ENCODE measurements around the gene CFAP77. TPM values are rescaled to one million over a fixed set of nuclear protein-coding genes. Genes with fewer than 3 reads are reported as not detected.
"Not testable (repeated sequence)": the region's sequence is repeated elsewhere in the genome, so short reads cannot be mapped to it uniquely, and the experiment has no call there.

Gene CFAP77
- total and polyA plus RNA-seq, 7 experiments from 2014 or later, result not detected

GRCh38 chr9:132370592-132370991, 39.4 kb upstream of the CFAP77 start:
- POLR2A ChIA-PET, result no interaction called here
- no peak for DNase-seq
- H3K27ac ChIP-seq (ENCODE audit: low read depth, low read length), result no peak overlapping the region

GRCh38 chr9:132372177-132373095, 37.6 kb upstream of the CFAP77 start:
- CTCF ChIA-PET, result interaction anchor here (0.6 to 1.2 kb wide), 2 partner anchors 11 to 46 kb away, joined by 3 read pairs; no protein-coding TSS in a partner anchor
- peak; percentile 85 for ATAC-seq

More at GRCh38 chr9:132370592-132370991, 39.4 kb upstream of the CFAP77 start:
- Mint-ChIP-seq H3K27me3 (no peaks in the 10 kb centered on the region), H3K4me1 (peaks cover 12 to 21% (median 14%) of the 10 kb centered on the region in 7 donors), H3K36me3 (peaks cover 0 to 14% (median 9%) of the 10 kb centered on the region in 5 donors), H3K4me3 (no peak overlapping the region), H3K9me3 (no peaks in the 10 kb centered on the region), H3K27ac (no peak overlapping the region)
- Histone ChIP-seq H3K27me3 (ENCODE audit: control insufficient read depth in 2 of 2, insufficient read depth in 2 of 2, low read length in 2 of 2) (no peaks in the 10 kb centered on the region), H3K4me1 (ENCODE audit: control insufficient read depth in 2 of 2, insufficient read depth in 2 of 2, low read length in 2 of 2) (no peaks in the 10 kb centered on the region), H3K4me3 (ENCODE audit: low read length) (no peak overlapping the region), H3K36me3 (ENCODE audit: control insufficient read depth in 2 of 3, insufficient read depth in 3 of 3, low read length in 3 of 3) (peaks cover 0 to 8% (median 0%) of the 10 kb centered on the region in 3 experiments), H3K9me3 (ENCODE audit: control insufficient read depth in 2 of 3, low read length in 3 of 3) (no peaks in the 10 kb centered on the region)
- CTCF ChIA-PET, result no interaction called here
- ATAC-seq, result no peak
- intact Hi-C loops (cut with micrococcal nuclease), result no loop called here

GRCh38 chr9:132377769-132378168, 32.2 kb upstream of the CFAP77 start:
- H3K4me1 ChIP-seq (ENCODE audit: control insufficient read depth in 2 of 2, insufficient read depth in 2 of 2, low read length in 2 of 2); H3K27ac Mint-ChIP-seq; H3K9me3 ChIP-seq (ENCODE audit: control insufficient read depth in 2 of 3, low read length in 3 of 3); intact Hi-C loops (cut with micrococcal nuclease); H3K9me3 Mint-ChIP-seq; ATAC-seq; POLR2A ChIA-PET; H3K27me3 ChIP-seq (ENCODE audit: control insufficient read depth in 2 of 2, insufficient read depth in 2 of 2, low read length in 2 of 2); H3K4me3 Mint-ChIP-seq; DNase-seq; CTCF ChIA-PET; H3K27ac ChIP-seq (ENCODE audit: low read depth, low read length); H3K27me3 Mint-ChIP-seq; H3K4me3 ChIP-seq (ENCODE audit: low read length): not testable (repeated sequence)
- peaks cover 23 to 68% (median 25%) of the 10 kb centered on the region in 3 experiments for H3K36me3 ChIP-seq (ENCODE audit: control insufficient read depth in 2 of 3, insufficient read depth in 3 of 3, low read length in 3 of 3)
- peaks cover 0 to 29% (median 14%) of the 10 kb centered on the region in 5 donors for H3K36me3 Mint-ChIP-seq
- H3K4me1 Mint-ChIP-seq, result peaks cover 6 to 23% (median 15%) of the 10 kb centered on the region in 7 donors

More at GRCh38 chr9:132372177-132373095, 37.6 kb upstream of the CFAP77 start:
- Mint-ChIP-seq H3K4me3 (peak overlapping the region in 6 of 10 donors; percentile 7 to 64 (median 36)), H3K4me1 (peaks cover 12 to 21% (median 14%) of the 10 kb centered on the region in 7 donors), H3K36me3 (peaks cover 0 to 21% (median 15%) of the 10 kb centered on the region in 5 donors), H3K27ac (peak overlapping the region in 8 of 9 donors; percentile 58 to 88 (median 78)), H3K27me3 (no peaks in the 10 kb centered on the region), H3K9me3 (no peaks in the 10 kb centered on the region)
- Histone ChIP-seq H3K27ac (ENCODE audit: low read depth, low read length) (no peak overlapping the region), H3K4me3 (ENCODE audit: low read length) (no peak overlapping the region), H3K4me1 (ENCODE audit: control insufficient read depth in 2 of 2, insufficient read depth in 2 of 2, low read length in 2 of 2) (no peaks in the 10 kb centered on the region), H3K27me3 (ENCODE audit: control insufficient read depth in 2 of 2, insufficient read depth in 2 of 2, low read length in 2 of 2) (no peaks in the 10 kb centered on the region), H3K9me3 (ENCODE audit: control insufficient read depth in 2 of 3, low read length in 3 of 3) (no peaks in the 10 kb centered on the region), H3K36me3 (ENCODE audit: control insufficient read depth in 2 of 3, insufficient read depth in 3 of 3, low read length in 3 of 3) (peaks cover 8 to 27% (median 15%) of the 10 kb centered on the region in 3 experiments)
- DNase-seq, result no peak
- POLR2A ChIA-PET, result interaction anchor here (1.8 kb wide), 1 partner anchor 17 kb away, joined by 4 read pairs; no protein-coding TSS in a partner anchor
- intact Hi-C loops (cut with micrococcal nuclease), result loop anchor here in 1 of 2 donors (2.0 kb wide), 1 partner anchor 18 kb away; the partner anchor contains the start of gene SETX

DNA sequence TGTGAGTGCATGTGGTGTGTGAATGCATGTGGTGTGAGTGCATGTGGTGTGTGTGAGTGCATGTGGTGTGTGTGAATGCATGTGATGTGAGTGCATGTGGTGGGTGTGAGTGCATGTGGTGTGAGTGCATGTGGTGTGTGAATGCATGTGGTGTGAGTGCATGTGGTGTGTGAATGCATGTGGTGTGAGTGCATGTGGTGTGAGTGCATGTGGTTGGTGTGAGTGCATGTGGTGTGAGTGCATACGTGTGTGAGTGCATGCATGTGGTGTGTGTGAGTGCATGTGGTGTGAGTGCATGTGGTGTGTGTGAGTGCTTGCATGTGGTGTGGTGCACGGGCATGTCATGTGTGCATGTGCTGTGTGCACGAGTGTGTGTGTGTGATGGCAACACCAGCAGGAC, 31.6 kb upstream of the CFAP77 start:
- Mint-ChIP-seq H3K4me1 (peaks cover 1 to 23% (median 14%) of the 10 kb centered on the region in 7 donors), H3K36me3 (peaks cover 0 to 30% (median 14%) of the 10 kb centered on the region in 5 donors)
- ATAC-seq; H3K4me3 Mint-ChIP-seq; H3K9me3 Mint-ChIP-seq; H3K4me3 ChIP-seq (ENCODE audit: low read length); H3K27me3 ChIP-seq (ENCODE audit: control insufficient read depth in 2 of 2, insufficient read depth in 2 of 2, low read length in 2 of 2); H3K27me3 Mint-ChIP-seq; H3K27ac Mint-ChIP-seq; H3K9me3 ChIP-seq (ENCODE audit: control insufficient read depth in 2 of 3, low read length in 3 of 3); intact Hi-C loops (cut with micrococcal nuclease); CTCF ChIA-PET; H3K4me1 ChIP-seq (ENCODE audit: control insufficient read depth in 2 of 2, insufficient read depth in 2 of 2, low read length in 2 of 2); H3K27ac ChIP-seq (ENCODE audit: low read depth, low read length); DNase-seq: not testable (repeated sequence)
- POLR2A ChIA-PET, result interaction anchor here (0.7 kb wide), 1 partner anchor 217 kb away, joined by 3 read pairs; no protein-coding TSS in a partner anchor
- H3K36me3 ChIP-seq (ENCODE audit: control insufficient read depth in 2 of 3, insufficient read depth in 3 of 3, low read length in 3 of 3), result peaks cover 23 to 71% (median 25%) of the 10 kb centered on the region in 3 experiments

DNA sequence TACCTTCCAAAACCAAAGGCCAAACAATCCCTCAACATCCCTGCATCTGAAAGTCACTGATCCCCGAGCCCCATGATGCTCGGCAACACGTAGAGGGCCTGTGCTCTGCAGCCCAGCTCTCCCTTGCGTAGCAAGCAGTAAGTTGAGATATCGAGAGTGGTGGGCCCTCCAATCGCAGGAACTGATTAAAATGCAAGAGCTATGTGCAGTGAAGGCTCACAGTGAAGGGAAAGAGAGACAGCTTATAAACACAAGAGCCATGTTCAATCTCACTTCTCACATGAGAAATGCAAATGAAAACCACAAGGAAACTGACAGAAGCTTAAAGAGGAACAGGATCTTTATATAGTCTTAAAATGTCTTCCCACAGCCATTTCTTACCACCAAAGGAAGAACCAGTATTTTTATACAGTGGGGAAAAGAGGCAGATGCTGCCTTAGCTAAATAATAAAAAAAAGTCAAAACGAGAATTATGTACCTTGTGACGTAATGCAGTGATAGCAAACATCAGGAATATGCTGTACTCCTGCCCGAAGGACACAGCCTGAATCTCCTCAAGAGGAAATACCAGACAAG, 28.0 kb upstream of the CFAP77 start:
- Histone ChIP-seq H3K4me3 (ENCODE audit: low read length) (no peak overlapping the region), H3K9me3 (ENCODE audit: control insufficient read depth in 2 of 3, low read length in 3 of 3) (no peaks in the 10 kb centered on the region), H3K27me3 (ENCODE audit: control insufficient read depth in 2 of 2, insufficient read depth in 2 of 2, low read length in 2 of 2) (no peaks in the 10 kb centered on the region), H3K27ac (ENCODE audit: low read depth, low read length) (peak overlapping the region; percentile 16), H3K4me1 (ENCODE audit: control insufficient read depth in 2 of 2, insufficient read depth in 2 of 2, low read length in 2 of 2) (no peaks in the 10 kb centered on the region), H3K36me3 (ENCODE audit: control insufficient read depth in 2 of 3, insufficient read depth in 3 of 3, low read length in 3 of 3) (peaks cover 19 to 77% (median 24%) of the 10 kb centered on the region in 3 experiments)
- Mint-ChIP-seq H3K27me3 (no peaks in the 10 kb centered on the region), H3K4me3 (peak overlapping the region in 1 of 10 donors; percentile 26), H3K27ac (peak overlapping the region in 7 of 9 donors; percentile 4 to 79 (median 45)), H3K4me1 (peaks cover 6 to 30% (median 24%) of the 10 kb centered on the region in 7 donors), H3K9me3 (no peaks in the 10 kb centered on the region), H3K36me3 (peaks cover 5 to 37% (median 22%) of the 10 kb centered on the region in 5 donors)
- POLR2A ChIA-PET, result no interaction called here
- CTCF ChIA-PET, result no interaction called here
- DNase-seq (no peak), ATAC-seq (peak; percentile 64)
- intact Hi-C loops (cut with micrococcal nuclease), result no loop called here

GRCh38 chr9:132383462-132383883, 26.5 kb upstream of the CFAP77 start:
- H3K4me1 ChIP-seq (ENCODE audit: control insufficient read depth in 2 of 2, insufficient read depth in 2 of 2, low read length in 2 of 2), result no peaks in the 10 kb centered on the region
- H3K4me1 Mint-ChIP-seq, result peaks cover 6 to 30% (median 24%) of the 10 kb centered on the region in 7 donors
- peak overlapping the region in 1 of 10 donors; percentile 33 for H3K4me3 Mint-ChIP-seq
- ATAC-seq (no peak), DNase-seq (no peak)
- ChIA-PET CTCF (interaction anchor here (0.9 kb wide), 1 partner anchor 11 kb away, joined by 3 read pairs; no protein-coding TSS in a partner anchor), POLR2A (interaction anchor here (1.0 kb wide), 1 partner anchor 33 kb away, joined by 4 read pairs; no protein-coding TSS in a partner anchor)
- no peaks in the 10 kb centered on the region for H3K27me3 ChIP-seq (ENCODE audit: control insufficient read depth in 2 of 2, insufficient read depth in 2 of 2, low read length in 2 of 2)
- H3K9me3 Mint-ChIP-seq, result no peaks in the 10 kb centered on the region
- peaks cover 5 to 43% (median 28%) of the 10 kb centered on the region in 5 donors for H3K36me3 Mint-ChIP-seq
- peak overlapping the region in 8 of 9 donors; percentile 0 to 85 (median 47) for H3K27ac Mint-ChIP-seq
- H3K36me3 ChIP-seq (ENCODE audit: control insufficient read depth in 2 of 3, insufficient read depth in 3 of 3, low read length in 3 of 3), result peaks cover 14 to 77% (median 25%) of the 10 kb centered on the region in 3 experiments
- H3K9me3 ChIP-seq (ENCODE audit: control insufficient read depth in 2 of 3, low read length in 3 of 3), result no peaks in the 10 kb centered on the region
- no peak overlapping the region for H3K4me3 ChIP-seq (ENCODE audit: low read length)
- no peaks in the 10 kb centered on the region for H3K27me3 Mint-ChIP-seq
- H3K27ac ChIP-seq (ENCODE audit: low read depth, low read length), result no peak overlapping the region
- intact Hi-C loops (cut with micrococcal nuclease), result no loop called here

All from naive thymus-derived CD4-positive, alpha-beta T cell (primary cell).